A549 (cell line): ENCODE measurements around the gene PICK1. TPM values are rescaled to one million over a fixed set of nuclear protein-coding genes. Genes with fewer than 3 reads are reported as not detected.

Source experiments
- ATAC-seq, 2 experiments: fragments of 200-7000 bp in 1 of 2; fragments of >200 bp in 1 of 2; cut with Nextera tagmentation in 1 of 2; cut with Tn5 transposase in 1 of 2; 3 replicates each; pipeline versions ENCODE4 v1.8.0 to v1.9.1; 2018 to 2020; ENCODE audit warnings: mild to moderate bottlenecking in 1 of 2, moderate library complexity in 1 of 2
- CTCF ChIA-PET: fragments of 300-600 bp; sonication (Branson Sonifier 250); formaldehyde crosslinking; extraction: SDS; loops from one replicate; lab custom pipeline; 2021; ENCODE audit warnings: antibody characterized with exemption, inconsistent platforms; lab: Yijun Ruan, JAX
- POLR2A ChIA-PET: fragments of 350-600 bp; formaldehyde crosslinking; extraction: SDS; loops from one replicate; lab custom pipeline; 2021; ENCODE audit warnings: antibody characterized with exemption, inconsistent platforms; lab: Yijun Ruan, JAX
- DNase-seq, 2 experiments: peaks; one replicate each; pipeline versions ENCODE4 v3.0.0 to v3.0.0-alpha.2; 2011 to 2016; ENCODE audit warnings: low read depth in 1 of 2, low spot score in 1 of 2
- FAIRE-seq: peaks from 2 replicates; lab custom pipeline; 2011; peaks lifted over from hg19 to GRCh38; lab: Jason Lieb, UNC
- H3K27ac ChIP-seq, 2 experiments: fragments of >200 bp; sonication (Bioruptor Twin); formaldehyde crosslinking; 3 replicates each; pipeline ENCODE4 v1.5.1; 2016 to 2017
- H3K4me1 ChIP-seq: fragments of >200 bp; sonication (Bioruptor Twin); formaldehyde crosslinking; 3 replicates; pipeline ENCODE4 v1.6.1; 2016
- H3K4me2 ChIP-seq: fragments of >200 bp; sonication (Bioruptor Twin); formaldehyde crosslinking; 3 replicates; pipeline ENCODE4 v1.6.1; 2016
- H3K4me3 ChIP-seq: fragments of >200 bp; sonication (Bioruptor Twin); formaldehyde crosslinking; 3 replicates; pipeline ENCODE4 v1.5.1; 2016
- H3K9me3 ChIP-seq: fragments of >200 bp; sonication (Bioruptor Twin); formaldehyde crosslinking; 3 replicates; pipeline ENCODE4 v1.6.1; 2016
- ATOH8 ChIP-seq: fragments of 250-450 bp; sonication (Bioruptor Pico); IDR thresholded peaks from 2 replicates; pipeline ENCODE4 v1.5.0; 2020; ENCODE audit warnings: low read depth, mild to moderate bottlenecking, moderate library complexity
- BHLHE40 ChIP-seq: IDR thresholded peaks from 2 replicates; pipeline ENCODE4 v1.6.1; 2012; ENCODE audit warnings: low read depth, low read length, inconsistent platforms
- CBX2 ChIP-seq: fragments of 200-600 bp; sonication (generic); IDR thresholded peaks from 2 replicates; pipeline ENCODE4 v1.6.1; 2016; ENCODE audit warnings: low read depth, mild to moderate bottlenecking, borderline replicate concordance
- CEBPB ChIP-seq, 2 experiments: fragments of >200 bp in 1 of 2; sonication (Bioruptor Twin) in 1 of 2; formaldehyde crosslinking in 1 of 2; IDR thresholded peaks; 2 replicates each; pipeline ENCODE4 v1.6.1; 2012 to 2016
- CHD4 ChIP-seq: fragments of 200-600 bp; sonication (generic); IDR thresholded peaks from 2 replicates; pipeline ENCODE4 v1.6.1; 2016; ENCODE audit warnings: antibody characterized with exemption, mild to moderate bottlenecking, borderline replicate concordance
- E2F6 ChIP-seq: IDR thresholded peaks from 2 replicates; pipeline ENCODE4 v1.6.1; 2012; ENCODE audit warnings: low read depth, borderline replicate concordance
- EHF ChIP-seq: fragments of 250-450 bp; sonication (Bioruptor Pico); IDR thresholded peaks from 2 replicates; pipeline ENCODE4 v1.5.0; 2020; ENCODE audit warnings: mild to moderate bottlenecking
- ESRRA ChIP-seq: fragments of 150-350 bp; IDR thresholded peaks from 2 replicates; pipeline ENCODE4 v1.6.1; 2014; ENCODE audit warnings: mild to moderate bottlenecking, low read length, borderline replicate concordance
- FOXS1 ChIP-seq: fragments of 250-450 bp; sonication (Bioruptor Pico); IDR thresholded peaks from 2 replicates; pipeline ENCODE4 v1.5.0; 2020; ENCODE audit warnings: mild to moderate bottlenecking, moderate library complexity
- HDAC2 ChIP-seq: fragments of 200-600 bp; sonication (generic); IDR thresholded peaks from 2 replicates; pipeline ENCODE4 v1.6.1; 2016
- HES2 ChIP-seq: fragments of >200 bp; sonication (Bioruptor Twin); formaldehyde crosslinking; IDR thresholded peaks from 2 replicates; pipeline ENCODE4 v1.6.1; 2016
- HOXB5 ChIP-seq: fragments of 250-450 bp; sonication (Bioruptor Pico); IDR thresholded peaks from 2 replicates; pipeline ENCODE4 v1.5.0; 2020; ENCODE audit warnings: mild to moderate bottlenecking, moderate library complexity
- JUN ChIP-seq, 2 experiments: fragments of >200 bp; sonication (Bioruptor Twin); formaldehyde crosslinking; IDR thresholded peaks; 2 replicates in 1 of 2; 3 replicates in 1 of 2; pipeline ENCODE4 v1.6.1; 2016 to 2017
- KDM5A ChIP-seq: fragments of 200-600 bp; sonication (generic); IDR thresholded peaks from 2 replicates; pipeline ENCODE4 v1.6.1; 2016; ENCODE audit warnings: antibody characterized with exemption, mild to moderate bottlenecking
- MAFK ChIP-seq: fragments of 450-650 bp; IDR thresholded peaks from 2 replicates; pipeline ENCODE4 v1.6.1; 2014; ENCODE audit not compliant: partially characterized antibody
- MYC ChIP-seq: IDR thresholded peaks from 2 replicates; pipeline ENCODE4 v1.6.1; 2012; ENCODE audit warnings: mild to moderate bottlenecking, inconsistent platforms, low read length, improper control_type of control experiment, borderline replicate concordance
- NPAS2 ChIP-seq: fragments of 250-450 bp; sonication (Bioruptor Pico); IDR thresholded peaks from 2 replicates; pipeline ENCODE4 v1.8.0; 2022; ENCODE audit warnings: mild to moderate bottlenecking, moderate library complexity, borderline replicate concordance
- NR3C1 ChIP-seq: fragments of >200 bp; sonication (Bioruptor Twin); formaldehyde crosslinking; IDR thresholded peaks from 3 replicates; pipeline ENCODE4 v1.6.1; 2017
- PBX3 ChIP-seq: IDR thresholded peaks from 2 replicates; pipeline ENCODE4 v1.6.1; 2012
- PHF8 ChIP-seq: fragments of 200-600 bp; sonication (generic); IDR thresholded peaks from 2 replicates; pipeline ENCODE4 v1.6.1; 2016; ENCODE audit warnings: low read depth, mild to moderate bottlenecking, antibody characterized with exemption, moderate library complexity, borderline replicate concordance
- POLR2A ChIP-seq: IDR thresholded peaks from 2 replicates; pipeline ENCODE4 v1.6.1; 2012; ENCODE audit warnings: mild to moderate bottlenecking, low read length
- RAD21 ChIP-seq, 2 experiments: fragments of >200 bp in 1 of 2; sonication (Bioruptor Twin) in 1 of 2; formaldehyde crosslinking in 1 of 2; IDR thresholded peaks in 1 of 2; conservative IDR thresholded peaks in 1 of 2; 2 replicates in 1 of 2; 3 replicates in 1 of 2; pipeline ENCODE4 v1.6.1; 2012 to 2018; ENCODE audit warnings: inconsistent platforms in 1 of 2
- RNF2 ChIP-seq: fragments of 200-600 bp; sonication (generic); IDR thresholded peaks from 2 replicates; pipeline ENCODE4 v1.6.1; 2016; ENCODE audit warnings: low read depth, mild to moderate bottlenecking, antibody characterized with exemption, moderate library complexity, borderline replicate concordance
- USF2 ChIP-seq: fragments of 450-650 bp; IDR thresholded peaks from 2 replicates; pipeline ENCODE4 v1.6.1; 2014; ENCODE audit warnings: antibody characterized with exemption
- ZNF302 ChIP-seq: fragments of 250-450 bp; sonication (Bioruptor Pico); IDR thresholded peaks from 2 replicates; pipeline ENCODE4 v1.9.0; 2021; ENCODE audit warnings: inconsistent platforms, mild to moderate bottlenecking, moderate library complexity
- WGBS: methylation state at CpG from one replicate; pipeline ENCODE4 v1.1.6; 2017; ENCODE audit errors: missing lambda C conversion rate; 5-methylcytosine and 5-hydroxymethylcytosine counted together
- polyA plus RNA-seq, 4 experiments: library from polyadenylated mRNA; depleted of rRNA in 3 of 4; stranded (reverse); fragments of >200 nt; fragmentation: RNase III in 1 of 4; extraction: RNeasy Plus Mini Kit Qiagen cat#74134 plus additional on column Dnase treatment in 1 of 4; gene quantifications; 2 replicates in 3 of 4; 3 replicates in 1 of 4; pipeline ENCODE4 v1.2.3, GENCODE V29; 2011 to 2017
- TF ChIP-seq, protein P1 (sequence below): fragments of >200 bp; sonication (Bioruptor Twin); formaldehyde crosslinking; IDR thresholded peaks from 3 replicates; pipeline ENCODE4 v1.5.1; 2016
- TF ChIP-seq, protein P2 (sequence below): IDR thresholded peaks from 2 replicates; pipeline ENCODE4 v1.6.1; 2012

The PICK1 gene
- polyA plus RNA-seq, 2 of the 4 experiments (the other 2 are of a cell fraction) = 15.6 to 17.8 TPM

DNA sequence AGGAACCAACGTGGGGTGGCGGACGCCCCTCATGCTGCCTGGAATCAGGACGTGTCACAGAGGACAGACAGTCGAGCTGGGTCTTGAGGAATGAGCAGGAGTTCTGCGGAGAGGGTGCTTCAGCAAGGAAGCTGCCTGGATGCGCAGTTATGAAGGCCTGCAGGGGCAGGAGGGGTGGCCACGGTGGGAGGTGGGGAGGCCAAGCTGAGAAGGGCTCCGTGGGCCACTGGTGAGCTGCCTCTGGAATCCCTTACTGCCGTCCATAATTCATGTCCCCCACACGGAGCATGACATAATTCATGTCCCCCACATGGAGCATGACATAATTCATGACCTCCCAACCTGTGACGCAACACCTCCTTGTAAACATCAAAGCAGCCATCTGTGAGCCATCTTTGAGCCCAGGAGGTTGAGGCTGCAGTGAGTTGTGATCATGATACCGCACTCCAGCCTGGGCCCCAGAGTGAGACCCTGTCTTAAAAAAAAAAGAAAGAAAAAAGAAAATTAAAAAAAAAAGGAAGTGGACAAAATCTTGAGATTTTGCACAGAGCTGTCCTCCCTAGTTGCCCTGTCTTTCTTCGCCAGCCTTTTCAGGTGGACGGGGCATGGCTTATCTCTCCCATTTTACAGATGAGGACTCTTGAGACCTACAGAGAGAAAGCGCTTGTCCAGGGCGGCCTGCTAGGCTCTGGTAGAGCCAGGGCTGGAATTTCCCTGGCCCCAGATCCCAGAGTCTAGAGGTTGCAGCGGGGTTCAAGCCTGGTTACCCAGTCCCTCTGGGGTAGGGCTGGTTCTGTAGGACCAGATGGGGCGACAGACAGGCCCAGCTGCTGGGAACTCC lies 24.3 kb upstream of the PICK1 start:
- CTCF ChIA-PET = interaction anchor here (0.6 to 1.0 kb wide), 2 partner anchors 19 to 80 kb away, joined by 3 read pairs; no protein-coding TSS in a partner anchor
- FAIRE-seq = no peak
- WGBS = 80% methylated on average over 9 of the region's 19 CpGs

DNA sequence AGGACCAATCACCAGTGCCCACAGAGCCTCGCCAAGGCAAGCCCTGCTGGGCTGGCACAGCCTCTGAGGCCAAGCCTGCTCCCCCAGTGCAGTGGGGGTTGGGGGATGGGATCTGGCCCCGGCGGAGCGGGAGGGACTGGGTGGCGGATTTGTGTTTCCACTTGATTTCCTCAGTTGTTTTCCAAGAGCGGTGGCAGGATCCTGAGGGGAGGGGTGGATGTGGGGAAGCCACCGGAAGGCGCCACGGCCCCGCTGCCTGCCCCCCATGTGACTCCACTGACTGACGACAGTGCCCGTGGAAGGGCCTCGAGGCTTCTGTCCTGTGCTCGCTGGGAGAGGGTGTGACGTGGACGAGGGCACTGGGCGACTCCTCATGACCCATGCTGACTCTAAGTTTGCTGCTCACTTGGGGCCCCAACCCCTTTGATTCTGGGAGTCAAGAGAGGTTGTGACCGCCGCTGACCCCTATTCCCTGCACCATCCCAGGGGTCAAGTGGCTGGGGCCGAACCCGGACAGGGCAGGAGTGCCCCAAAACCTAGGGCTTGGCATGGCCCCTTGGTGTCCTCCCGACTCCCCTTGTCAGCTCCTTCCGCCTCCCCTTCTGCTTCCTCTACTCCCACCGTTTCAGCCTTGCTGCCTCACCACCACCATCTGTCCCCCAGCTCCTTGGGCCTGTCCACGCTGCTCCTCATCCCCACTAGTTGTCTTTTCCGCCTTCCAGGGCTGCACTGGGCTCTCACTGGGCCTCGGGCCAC lies 23.5 kb upstream of the PICK1 start:
- no peaks in the 10 kb centered on the region for H3K9me3 ChIP-seq
- TF ChIP-seq EHF (no peak), MAFK (no peak), E2F6 (no peak), CHD4 (no peak), CBX2 (no peak), KDM5A (no peak), MYC (no peak), POLR2A (no peak), NPAS2 (CRISPR knock-in tag) (no peak), PBX3 (no peak), BHLHE40 (no peak), ESRRA (no peak), FOXS1 (CRISPR knock-in tag) (no peak), USF2 (no peak), ATOH8 (CRISPR knock-in tag) (no peak), NR3C1 (no peak), RAD21 (conservative IDR thresholded peaks at IDR 0.05 in 1 of 2, IDR thresholded peaks at IDR 0.05 in 1 of 2) (no peak), RNF2 (no peak), HDAC2 (no peak), PHF8 (no peak)
- ChIA-PET CTCF (interaction anchor here (0.6 to 1.4 kb wide), 2 partner anchors 14 to 19 kb away, joined by 3 to 11 read pairs; no protein-coding TSS in a partner anchor), POLR2A (interaction anchor here (1.3 to 1.5 kb wide), 2 partner anchors 19 to 80 kb away, joined by 3 to 5 read pairs; partner anchors contain the start of genes C22orf23 and POLR2F)
- peaks cover 32% of the 10 kb centered on the region for H3K4me1 ChIP-seq
- FAIRE-seq (no peak), ATAC-seq (peak in 1 of 2 experiments; percentile 36; a peak in 3 of 6 replicates), DNase-seq (no peak)
- peak overlapping the region; percentile 85 for H3K4me2 ChIP-seq
- peak overlapping the region; percentile 88 to 96 for H3K27ac ChIP-seq
- 94% methylated on average over 16 of the region's 27 CpGs for WGBS
- no peak overlapping the region for H3K4me3 ChIP-seq

More for the DNA sequence above, 24.3 kb upstream of the PICK1 start:
- H3K9me3 ChIP-seq = no peaks in the 10 kb centered on the region
- peaks cover 32% of the 10 kb centered on the region for H3K4me1 ChIP-seq
- H3K4me3 ChIP-seq = no peak overlapping the region
- POLR2A ChIA-PET = interaction anchor here (0.5 kb wide), 1 partner anchor 161 kb away, joined by 3 read pairs; no protein-coding TSS in a partner anchor
- ATAC-seq (no peak), DNase-seq (peak in 1 of 2 experiments; percentile 53)
- H3K27ac ChIP-seq = peak overlapping the region; percentile 88 to 96
- H3K4me2 ChIP-seq = peak overlapping the region; percentile 85
- TF ChIP-seq HES2 (peak; percentile 27; the same call in 1 of the 2 replicates), CHD4 (no peak), JUN (IDR thresholded peaks at IDR 0.05) (no peak), CEBPB (IDR thresholded peaks at IDR 0.05) (peak; percentile 90 to 95), BHLHE40 (no peak), ZNF302 (CRISPR knock-in tag) (no peak), HOXB5 (CRISPR knock-in tag) (no peak)
- TF ChIP-seq, protein P1, sequence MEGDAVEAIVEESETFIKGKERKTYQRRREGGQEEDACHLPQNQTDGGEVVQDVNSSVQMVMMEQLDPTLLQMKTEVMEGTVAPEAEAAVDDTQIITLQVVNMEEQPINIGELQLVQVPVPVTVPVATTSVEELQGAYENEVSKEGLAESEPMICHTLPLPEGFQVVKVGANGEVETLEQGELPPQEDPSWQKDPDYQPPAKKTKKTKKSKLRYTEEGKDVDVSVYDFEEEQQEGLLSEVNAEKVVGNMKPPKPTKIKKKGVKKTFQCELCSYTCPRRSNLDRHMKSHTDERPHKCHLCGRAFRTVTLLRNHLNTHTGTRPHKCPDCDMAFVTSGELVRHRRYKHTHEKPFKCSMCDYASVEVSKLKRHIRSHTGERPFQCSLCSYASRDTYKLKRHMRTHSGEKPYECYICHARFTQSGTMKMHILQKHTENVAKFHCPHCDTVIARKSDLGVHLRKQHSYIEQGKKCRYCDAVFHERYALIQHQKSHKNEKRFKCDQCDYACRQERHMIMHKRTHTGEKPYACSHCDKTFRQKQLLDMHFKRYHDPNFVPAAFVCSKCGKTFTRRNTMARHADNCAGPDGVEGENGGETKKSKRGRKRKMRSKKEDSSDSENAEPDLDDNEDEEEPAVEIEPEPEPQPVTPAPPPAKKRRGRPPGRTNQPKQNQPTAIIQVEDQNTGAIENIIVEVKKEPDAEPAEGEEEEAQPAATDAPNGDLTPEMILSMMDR = no peak
- TF ChIP-seq, protein P2, sequence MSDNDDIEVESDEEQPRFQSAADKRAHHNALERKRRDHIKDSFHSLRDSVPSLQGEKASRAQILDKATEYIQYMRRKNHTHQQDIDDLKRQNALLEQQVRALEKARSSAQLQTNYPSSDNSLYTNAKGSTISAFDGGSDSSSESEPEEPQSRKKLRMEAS = peak; percentile 27; the same call in 1 of the 2 replicates
